Spinal cord (tissue), 10 donors: Measurements from ENCODE around the gene MAJIN. TPM values are rescaled to one million over a fixed set of nuclear protein-coding genes. Genes with fewer than 3 reads are reported as not detected.
A peak's percentile ranks its signal among the peaks of the same experiment; 100 is the strongest.

Experiments
- DNase-seq, 6 donors: peaks; one replicate each; pipeline versions ENCODE4 v3.0.0 to v3.0.0-alpha.2; 2013 to 2015; ENCODE audit warnings: low spot score in 6 of 6, low read depth in 4 of 6
- H3K27ac ChIP-seq: one replicate; pipeline ENCODE4 v1.5.1; 2013; ENCODE audit warnings: low read depth, low read length, control low read depth
- H3K27me3 ChIP-seq: one replicate; pipeline ENCODE4 v1.6.1; 2013; ENCODE audit warnings: low read length; ENCODE audit not compliant: control insufficient read depth, insufficient read depth
- H3K36me3 ChIP-seq: one replicate; pipeline ENCODE4 v1.6.1; 2013; ENCODE audit warnings: low read length; ENCODE audit not compliant: control insufficient read depth, insufficient read depth
- H3K4me1 ChIP-seq: one replicate; pipeline ENCODE4 v1.6.1; 2013; ENCODE audit warnings: low read length; ENCODE audit not compliant: control insufficient read depth, insufficient read depth
- H3K4me3 ChIP-seq: one replicate; pipeline ENCODE4 v1.5.1; 2013; ENCODE audit warnings: low read depth, low read length, control low read depth
- H3K9me3 ChIP-seq: one replicate; pipeline ENCODE4 v1.6.1; 2013; ENCODE audit warnings: low read length; ENCODE audit not compliant: control insufficient read depth, insufficient read depth
- WGBS: methylation state at CpG from one replicate; pipeline ENCODE4 v1.1.5; 2013; ENCODE audit warnings: missing lambda C conversion rate; ENCODE audit not compliant: insufficient coverage; 5-methylcytosine and 5-hydroxymethylcytosine counted together
- polyA plus RNA-seq, 2 donors: library from polyadenylated mRNA; unstranded; fragments of 120-200 nt; gene quantifications; one replicate each; pipeline ENCODE4 v1.2.1, GENCODE V29; 2013; ENCODE audit not compliant: insufficient read length in 2 of 2
- total RNA-seq, 2 donors: library from RNA; depleted of rRNA in 1 of 2; stranded (reverse); fragments of 120-200 nt in 1 of 2; fragments of >200 nt in 1 of 2; gene quantifications; one replicate each; pipeline versions ENCODE4 v1.2.3 to v1.2.4, GENCODE V29; 2013 to 2014
- donor health status: healthy.

MAJIN gene
- total and polyA plus RNA-seq, 4 donors, result 0.42 to 0.50 TPM; not detected in 2

DNA sequence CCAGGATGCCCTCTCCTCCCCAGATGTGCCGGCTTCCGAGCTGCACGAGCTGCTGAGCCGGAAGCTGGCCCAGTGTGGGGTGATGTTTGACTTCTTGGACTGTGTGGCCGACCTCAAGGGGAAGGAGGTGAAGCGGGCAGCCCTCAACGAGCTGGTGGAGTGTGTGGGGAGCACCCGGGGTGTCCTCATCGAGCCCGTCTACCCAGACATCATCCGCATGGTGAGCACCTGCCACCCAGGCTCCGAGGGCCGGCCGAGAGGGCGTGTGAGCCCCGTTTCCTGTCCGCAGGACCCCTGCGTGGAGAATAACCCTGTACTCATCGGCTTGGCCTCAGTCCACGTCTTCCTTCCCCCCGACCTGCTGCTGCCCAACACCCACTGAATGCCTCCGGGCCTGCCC lies 45.2 kb downstream of the MAJIN start:
- DNase-seq, result no peak
- H3K27me3 ChIP-seq, result no peaks in the 10 kb centered on the region
- no peak overlapping the region for H3K27ac ChIP-seq
- H3K9me3 ChIP-seq, result no peaks in the 10 kb centered on the region
- peaks cover 61% of the 10 kb centered on the region for H3K36me3 ChIP-seq
- no peak overlapping the region for H3K4me3 ChIP-seq
- peaks cover 37% of the 10 kb centered on the region for H3K4me1 ChIP-seq
- WGBS, result 82% methylated on average over 20 of the region's 22 CpGs

DNA sequence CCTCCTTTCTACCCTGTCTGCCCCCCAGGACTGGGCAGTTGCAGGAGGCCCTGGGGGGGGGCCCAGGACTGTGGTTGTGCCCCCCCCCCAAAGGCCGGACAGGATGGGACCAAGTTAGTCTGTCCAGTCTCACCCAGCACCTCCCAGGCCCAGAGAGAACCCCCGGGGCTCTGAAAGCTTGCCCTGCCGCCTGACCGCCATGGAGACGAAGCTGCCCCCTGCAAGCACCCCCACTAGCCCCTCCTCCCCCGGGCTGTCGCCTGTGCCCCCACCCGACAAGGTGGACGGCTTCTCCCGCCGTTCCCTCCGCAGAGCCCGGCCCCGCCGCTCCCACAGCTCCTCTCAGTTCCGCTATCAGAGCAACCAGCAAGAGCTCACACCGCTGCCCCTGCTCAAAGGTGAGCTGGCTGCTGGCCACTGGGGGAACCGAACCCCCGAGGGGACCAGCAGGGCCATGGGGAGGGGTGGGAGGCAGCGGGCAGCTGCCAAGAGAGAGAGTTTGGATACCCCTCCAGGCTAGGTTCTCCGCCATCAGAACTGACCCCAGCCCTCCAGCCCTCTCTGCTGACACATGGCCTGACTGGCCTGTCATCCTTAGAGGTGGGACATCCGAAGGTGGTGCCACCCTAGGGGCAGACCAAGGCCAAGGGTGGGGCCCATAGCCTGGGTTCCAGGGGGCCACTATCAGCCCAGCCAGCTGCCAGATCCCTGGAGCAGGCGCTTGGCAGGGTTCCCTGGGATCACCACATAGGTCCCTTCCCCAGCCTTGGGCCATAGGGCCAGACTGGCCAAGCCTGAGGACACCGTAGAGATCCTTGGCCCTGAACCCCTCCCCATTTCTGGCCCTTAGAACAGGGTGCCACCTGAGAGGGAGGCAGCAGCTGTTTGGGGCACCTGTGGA lies 46.1 kb downstream of the MAJIN start:
- Histone ChIP-seq H3K4me1 (peaks cover 37% of the 10 kb centered on the region), H3K4me3 (peak overlapping the region; percentile 84), H3K9me3 (no peaks in the 10 kb centered on the region), H3K27ac (no peak overlapping the region), H3K36me3 (peaks cover 52% of the 10 kb centered on the region), H3K27me3 (no peaks in the 10 kb centered on the region)
- DNase-seq, result no peak
- WGBS, result 43% methylated on average over 10 of the region's 24 CpGs

DNA sequence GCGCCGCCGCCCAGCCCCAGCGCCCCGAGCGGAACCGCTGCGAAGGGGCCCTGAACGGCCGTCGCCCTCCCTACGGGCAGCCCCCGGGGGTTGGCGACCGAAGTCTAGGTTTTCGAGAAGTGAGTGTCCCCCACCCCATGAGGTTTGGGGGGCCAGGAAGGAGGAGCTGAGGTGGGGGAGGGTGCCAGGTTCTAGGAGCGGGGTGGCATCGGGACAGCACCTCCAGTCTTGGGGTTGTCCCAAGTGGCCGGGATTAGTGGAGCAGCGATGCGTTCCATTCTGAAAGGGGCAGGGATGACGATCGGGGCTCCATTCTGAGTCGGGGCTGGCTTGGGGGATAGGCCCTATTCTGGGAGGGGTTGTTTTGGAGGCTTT lies 47.0 kb downstream of the MAJIN start:
- Histone ChIP-seq H3K4me1 (peaks cover 37% of the 10 kb centered on the region), H3K9me3 (no peaks in the 10 kb centered on the region), H3K27me3 (no peaks in the 10 kb centered on the region), H3K36me3 (peaks cover 43% of the 10 kb centered on the region), H3K4me3 (peak overlapping the region; percentile 84), H3K27ac (no peak overlapping the region)
- peak in 2 of 6 donors; percentile 31 to 43 for DNase-seq
- WGBS, result under 1% methylated on average over 24 of the region's 24 CpGs

DNA sequence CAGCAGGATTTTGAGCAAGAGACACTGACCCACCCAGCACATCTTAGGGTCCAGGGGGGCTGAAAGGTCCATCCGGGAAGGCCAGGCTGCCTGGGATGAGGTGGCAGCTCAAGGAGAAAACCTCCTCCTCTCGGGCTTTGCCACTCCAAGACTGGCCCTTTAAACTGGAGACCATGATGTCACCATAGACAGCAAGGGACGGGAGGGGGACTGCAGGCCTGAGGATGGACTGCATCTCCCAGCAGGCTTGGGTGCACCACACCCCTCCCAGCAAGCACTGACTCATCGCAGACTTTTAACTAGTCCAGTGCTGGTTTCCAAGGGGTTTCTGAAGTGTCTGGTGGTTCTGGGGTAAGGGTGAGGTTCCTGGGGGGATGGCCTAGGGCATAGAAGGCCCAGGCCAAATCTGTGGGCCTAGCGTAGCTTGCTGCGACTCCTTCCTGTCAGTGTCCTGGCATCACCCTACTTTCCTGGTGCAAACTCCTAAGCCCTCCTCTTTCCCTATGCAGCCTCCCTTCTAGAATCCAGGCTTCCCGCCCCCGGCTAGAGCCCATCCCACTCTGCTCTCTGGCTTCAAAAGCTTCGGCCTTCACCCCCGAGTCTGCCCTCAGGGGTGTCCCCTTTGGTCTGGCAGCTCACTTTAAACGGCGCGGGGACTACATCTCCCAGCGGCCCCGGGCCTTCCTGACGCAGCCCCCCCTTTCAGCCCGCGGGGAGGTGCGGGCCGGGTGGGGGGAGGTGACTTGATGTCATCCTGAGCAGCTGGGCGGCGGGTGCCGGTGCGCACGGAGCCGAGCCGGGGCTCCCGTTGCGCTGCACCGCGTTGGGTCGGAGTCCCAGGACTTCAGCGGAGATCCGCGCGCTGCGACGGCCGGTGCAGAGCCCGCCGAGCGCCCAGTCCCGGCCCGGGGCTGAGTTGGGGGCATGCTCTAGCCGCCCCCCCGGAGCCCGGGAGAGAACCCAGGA lies 47.7 kb downstream of the MAJIN start, which contains the start of gene PPP2R5B:
TSS of gene PPP2R5B (plus strand) at position 746 of the 966 bp plus-strand sequence. CDS start 1,046 bp downstream, outside the sequence.
- Histone ChIP-seq H3K4me3 (peak within 1 kb of the TSS; percentile 84), H3K4me1 (peaks cover 37% of the 10 kb centered on the region), H3K36me3 (peaks cover 37% of the 10 kb centered on the region), H3K27ac (peak within 1 kb of the TSS; percentile 96), H3K9me3 (no peaks in the 10 kb centered on the region), H3K27me3 (no peaks in the 10 kb centered on the region)
- WGBS, result under 1% methylated on average over 45 of the region's 47 CpGs
- peak; percentile 81 to 98 (median 86) for DNase-seq

DNA sequence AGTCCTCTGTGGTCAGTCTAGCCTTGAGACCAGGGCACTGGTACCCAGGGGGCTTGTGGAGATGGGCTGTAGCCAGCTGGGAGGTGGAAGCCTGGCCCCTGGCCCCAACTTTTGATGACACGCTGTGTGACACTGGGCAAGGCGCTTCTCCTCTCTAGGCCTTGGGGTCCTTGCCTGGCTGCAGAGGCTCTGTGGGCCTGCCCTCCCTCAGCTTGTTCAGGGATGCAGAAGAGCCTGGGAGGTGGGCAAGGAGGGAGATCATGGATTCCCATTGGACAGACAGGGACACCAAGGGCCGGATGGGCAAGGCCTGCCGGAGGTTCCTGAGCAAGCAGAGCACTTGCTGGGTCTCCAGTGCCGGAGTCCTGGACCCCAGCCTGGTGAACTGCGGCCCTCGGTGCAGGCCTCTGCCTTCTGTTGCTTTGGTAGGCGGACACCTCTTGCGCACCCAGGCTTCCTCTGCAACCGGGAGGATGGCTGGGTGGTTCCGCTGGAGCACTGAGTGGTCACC lies 48.7 kb downstream of the MAJIN start:
- H3K9me3 ChIP-seq, result no peaks in the 10 kb centered on the region
- no peaks in the 10 kb centered on the region for H3K27me3 ChIP-seq
- WGBS, result 90% methylated on average over 11 of the region's 11 CpGs
- H3K4me3 ChIP-seq, result no peak overlapping the region
- no peak overlapping the region for H3K27ac ChIP-seq
- H3K4me1 ChIP-seq, result peaks cover 44% of the 10 kb centered on the region
- no peak for DNase-seq
- H3K36me3 ChIP-seq, result peaks cover 27% of the 10 kb centered on the region

DNA sequence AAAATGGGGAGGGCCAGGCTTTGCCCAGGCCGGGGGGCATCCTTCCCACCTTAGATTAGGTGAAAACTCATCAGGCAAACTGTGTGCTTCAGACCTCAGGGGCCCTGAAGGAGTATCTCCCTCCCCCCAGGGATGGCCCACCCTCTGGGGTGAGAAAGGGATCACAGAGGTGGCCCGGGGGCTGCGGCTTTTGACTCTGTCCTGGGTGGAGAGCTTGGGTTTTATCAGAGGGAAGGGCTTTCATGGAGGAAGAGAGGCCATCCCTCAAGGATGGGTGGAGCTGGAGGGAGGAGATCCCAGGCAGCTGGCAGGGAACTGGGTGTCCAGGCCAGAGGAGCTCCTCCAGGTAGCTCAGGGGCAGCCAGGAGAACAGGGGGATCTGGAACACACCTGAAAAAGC lies 50.5 kb downstream of the MAJIN start:
- Histone ChIP-seq H3K27ac (no peak overlapping the region), H3K4me1 (peaks cover 43% of the 10 kb centered on the region), H3K36me3 (peaks cover 9% of the 10 kb centered on the region), H3K9me3 (no peaks in the 10 kb centered on the region), H3K27me3 (no peaks in the 10 kb centered on the region), H3K4me3 (no peak overlapping the region)
- 72% methylated on average over 2 of the region's 3 CpGs for WGBS
- DNase-seq, result no peak

DNA sequence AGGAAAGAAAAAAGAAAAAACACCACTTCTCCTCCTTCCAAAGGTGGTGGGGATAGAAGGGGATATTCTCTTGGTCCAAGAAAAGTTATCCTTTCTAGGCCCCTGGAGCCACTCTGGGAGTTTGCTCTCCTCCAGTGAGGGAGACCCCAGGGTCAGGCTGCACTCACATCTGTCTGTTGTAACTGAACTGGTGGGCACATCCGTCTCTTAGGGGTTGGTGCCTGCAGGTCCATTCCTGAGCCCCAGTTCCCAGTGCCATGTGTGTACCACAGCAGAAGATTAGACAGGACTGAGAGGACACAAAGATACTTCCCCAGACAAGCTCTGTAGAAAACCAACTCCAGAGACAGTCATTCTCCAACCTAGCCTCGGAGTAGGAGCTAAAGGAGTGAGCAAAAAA lies 51.8 kb downstream of the MAJIN start:
- Histone ChIP-seq H3K36me3 (peaks cover 3% of the 10 kb centered on the region), H3K9me3 (no peaks in the 10 kb centered on the region), H3K4me1 (peaks cover 43% of the 10 kb centered on the region), H3K27ac (no peak overlapping the region), H3K4me3 (no peak overlapping the region), H3K27me3 (no peaks in the 10 kb centered on the region)
- 64% methylated on average over 1 of the region's 2 CpGs for WGBS
- DNase-seq, result no peak

DNA sequence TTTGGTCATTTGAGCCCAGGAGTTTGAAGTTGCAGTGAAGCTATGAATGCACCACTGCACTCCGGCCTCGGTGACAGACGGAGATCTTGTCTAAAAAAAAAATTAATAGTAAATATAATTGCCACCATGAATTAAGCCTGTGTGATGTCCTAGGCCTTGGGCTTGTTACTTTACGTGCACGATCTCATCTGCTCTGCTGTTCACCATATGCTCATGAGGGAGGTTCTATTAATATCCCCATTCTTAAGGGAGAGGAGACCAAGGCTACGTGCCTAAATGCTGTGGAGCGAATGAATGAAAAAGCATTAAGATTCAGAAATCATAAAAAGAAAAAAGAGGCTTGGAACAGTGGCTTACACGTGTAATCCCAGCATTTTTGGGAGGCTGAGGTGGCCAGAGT lies 52.3 kb downstream of the MAJIN start:
- Histone ChIP-seq H3K27ac (no peak overlapping the region), H3K4me3 (no peak overlapping the region), H3K4me1 (peaks cover 43% of the 10 kb centered on the region), H3K36me3 (peaks cover 8% of the 10 kb centered on the region), H3K27me3 (no peaks in the 10 kb centered on the region), H3K9me3 (no peaks in the 10 kb centered on the region)
- WGBS, result 80% methylated on average over 2 of the region's 8 CpGs
- DNase-seq, result no peak

DNA sequence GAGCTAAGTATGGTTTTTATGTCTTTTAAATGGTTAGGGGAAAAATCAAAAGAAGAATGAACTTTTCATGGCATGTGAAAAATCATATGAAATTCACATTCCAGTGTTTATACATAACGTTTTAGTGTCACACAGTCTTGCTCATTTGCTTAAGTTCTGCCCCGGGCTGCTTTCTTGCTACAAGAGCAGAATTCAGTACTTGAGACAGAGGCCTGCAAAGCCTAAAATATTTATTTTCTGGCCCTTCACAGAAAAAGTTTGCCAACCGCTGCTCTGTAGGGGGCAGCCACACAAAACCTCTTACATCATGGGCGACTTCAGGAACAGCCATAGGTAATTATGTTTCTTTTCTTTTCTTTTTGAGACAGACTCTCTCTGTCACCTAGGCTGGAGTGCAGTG lies 53.9 kb downstream of the MAJIN start:
- Histone ChIP-seq H3K36me3 (peaks cover 24% of the 10 kb centered on the region), H3K27ac (peak overlapping the region; percentile 89), H3K9me3 (no peaks in the 10 kb centered on the region), H3K4me3 (peak overlapping the region; percentile 94), H3K27me3 (no peaks in the 10 kb centered on the region), H3K4me1 (peaks cover 29% of the 10 kb centered on the region)
- 0% methylated on average over 1 of the region's 4 CpGs for WGBS
- peak in 2 of 6 donors; percentile 8 to 30 for DNase-seq
